Mesothelial cell of epicardium (in vitro differentiated cells): ENCODE results near the gene SCYGR8. TPM values are rescaled to one million over a fixed set of nuclear protein-coding genes. Genes with fewer than 3 reads are reported as not detected.

Experiments
- DNase-seq, 2 experiments: peaks; one replicate each; pipeline ENCODE4 v3.0.0; 2021; ENCODE audit warnings: low spot score in 2 of 2; ENCODE audit not compliant: unreplicated experiment in 2 of 2
- H3K27ac Mint-ChIP-seq: 2 replicates; pipeline ENCODE4 v1.8.0; 2021; ENCODE audit warnings: mixed read lengths
- H3K27me3 Mint-ChIP-seq: 2 replicates; pipeline ENCODE4 v1.8.0; 2021; ENCODE audit warnings: low read depth, mixed read lengths
- H3K36me3 Mint-ChIP-seq: 2 replicates; pipeline ENCODE4 v1.8.0; 2021; ENCODE audit warnings: mixed read lengths
- H3K4me1 Mint-ChIP-seq: 2 replicates; pipeline ENCODE4 v1.8.0; 2021; ENCODE audit warnings: mixed read lengths
- H3K4me3 Mint-ChIP-seq: 2 replicates; pipeline ENCODE4 v1.8.0; 2021; ENCODE audit warnings: mild to moderate bottlenecking, moderate library complexity, mixed read lengths
- H3K9me3 Mint-ChIP-seq: 2 replicates; pipeline ENCODE4 v1.8.0; 2021; ENCODE audit warnings: mixed read lengths
- CTCF ChIP-seq: fragments of 200-600 bp; sonication (generic); IDR thresholded peaks from one replicate; pipeline ENCODE4 v1.5.0; 2021; ENCODE audit warnings: antibody characterized with exemption; ENCODE audit not compliant: unreplicated experiment
- total RNA-seq: library from RNA; stranded (reverse); gene quantifications from 3 replicates; pipeline ENCODE4 v1.2.1, GENCODE V29; 2021

SCYGR8 gene
- total RNA-seq, 1 donor from 2014 or later, result not detected

- no peak overlapping the region for H3K4me3 Mint-ChIP-seq
- peaks cover 7% of the 10 kb centered on the region for H3K36me3 Mint-ChIP-seq
These were observed 38.8 kb upstream of the SCYGR8 start for GRCh38 chr2:227706859-227707258.

GRCh38 chr2:227707390-227707789 lies 38.3 kb upstream of the SCYGR8 start:
- Mint-ChIP-seq H3K27ac (no peak overlapping the region), H3K27me3 (no peaks in the 10 kb centered on the region), H3K4me1 (peaks cover 16% of the 10 kb centered on the region), H3K9me3 (no peaks in the 10 kb centered on the region), H3K36me3 (peaks cover 4% of the 10 kb centered on the region), H3K4me3 (no peak overlapping the region)
- no peak for TF ChIP-seq CTCF
- DNase-seq, result no peak

More at GRCh38 chr2:227706859-227707258, 38.8 kb upstream of the SCYGR8 start:
- H3K27ac Mint-ChIP-seq, result no peak overlapping the region
- H3K9me3 Mint-ChIP-seq, result no peaks in the 10 kb centered on the region
- H3K4me1 Mint-ChIP-seq, result peaks cover 16% of the 10 kb centered on the region
- no peak for TF ChIP-seq CTCF
- no peak for DNase-seq
- H3K27me3 Mint-ChIP-seq, result no peaks in the 10 kb centered on the region

GRCh38 chr2:227710986-227711385 lies 34.7 kb upstream of the SCYGR8 start:
- Mint-ChIP-seq H3K4me1 (no peaks in the 10 kb centered on the region), H3K9me3 (no peaks in the 10 kb centered on the region), H3K36me3 (peaks cover 2% of the 10 kb centered on the region), H3K27ac (no peak overlapping the region), H3K27me3 (no peaks in the 10 kb centered on the region), H3K4me3 (no peak overlapping the region)
- TF ChIP-seq CTCF, result no peak
- no peak for DNase-seq

- Mint-ChIP-seq H3K27me3 (no peaks in the 10 kb centered on the region), H3K9me3 (no peaks in the 10 kb centered on the region), H3K4me3 (no peak overlapping the region), H3K36me3 (no peaks in the 10 kb centered on the region), H3K27ac (no peak overlapping the region), H3K4me1 (peaks cover 7% of the 10 kb centered on the region)
- no peak for TF ChIP-seq CTCF
- DNase-seq, result no peak
These were observed 32.4 kb upstream of the SCYGR8 start for GRCh38 chr2:227713291-227713690.

- no peak for DNase-seq
- H3K4me1 Mint-ChIP-seq, result peaks cover 7% of the 10 kb centered on the region
- no peaks in the 10 kb centered on the region for H3K27me3 Mint-ChIP-seq
- peak overlapping the region; percentile 4 for H3K4me3 Mint-ChIP-seq
- no peaks in the 10 kb centered on the region for H3K9me3 Mint-ChIP-seq
- no peaks in the 10 kb centered on the region for H3K36me3 Mint-ChIP-seq
- no peak for TF ChIP-seq CTCF
- H3K27ac Mint-ChIP-seq, result no peak overlapping the region
These were observed 29.2 kb upstream of the SCYGR8 start for GRCh38 chr2:227716501-227716900.
